H9 (cell line): ENCODE measurements around the gene HDGFL3. TPM values are rescaled to one million over a fixed set of nuclear protein-coding genes. Genes with fewer than 3 reads are reported as not detected.

Experiments
- DNase-seq: peaks from one replicate; pipeline ENCODE4 v3.0.0-alpha.2; 2017
- H2AFZ ChIP-seq: one replicate; pipeline ENCODE4 v1.6.1; 2013; ENCODE audit warnings: mild to moderate bottlenecking, low read length, control low read depth, moderate library complexity
- H2AK5ac ChIP-seq: 2 replicates; pipeline ENCODE4 v1.6.1; 2013; ENCODE audit warnings: low read length, control low read depth, mixed read lengths; ENCODE audit not compliant: insufficient read length
- H2BK120ac ChIP-seq: one replicate; pipeline ENCODE4 v1.6.1; 2013; ENCODE audit warnings: low read depth, mild to moderate bottlenecking, low read length, control low read depth, inconsistent platforms; ENCODE audit not compliant: poor library complexity, severe bottlenecking
- H2BK12ac ChIP-seq: 2 replicates; pipeline ENCODE4 v1.6.1; 2013; ENCODE audit warnings: low read length, control low read depth, mixed read lengths, low read depth; ENCODE audit not compliant: insufficient read length
- H2BK15ac ChIP-seq: 2 replicates; pipeline ENCODE4 v1.6.1; 2013; ENCODE audit warnings: low read depth, low read length, control low read depth
- H2BK20ac ChIP-seq: one replicate; pipeline ENCODE4 v1.6.1; 2013; ENCODE audit warnings: low read depth, mild to moderate bottlenecking, low read length, control low read depth, inconsistent platforms; ENCODE audit not compliant: poor library complexity, severe bottlenecking
- H2BK5ac ChIP-seq: 2 replicates; pipeline ENCODE4 v1.6.1; 2013; ENCODE audit warnings: low read length, control low read depth, mixed read lengths; ENCODE audit not compliant: insufficient read length
- H3K14ac ChIP-seq: 2 replicates; pipeline ENCODE4 v1.6.1; 2013; ENCODE audit warnings: low read length, control low read depth; ENCODE audit not compliant: insufficient read depth
- H3K18ac ChIP-seq: 2 replicates; pipeline ENCODE4 v1.6.1; 2013; ENCODE audit warnings: low read depth, mild to moderate bottlenecking, mixed read lengths, low read length, control low read depth; ENCODE audit not compliant: insufficient read length
- H3K23ac ChIP-seq: 2 replicates; pipeline ENCODE4 v1.6.1; 2013; ENCODE audit warnings: low read length, control low read depth, mixed read lengths, low read depth; ENCODE audit not compliant: insufficient read length
- H3K23me2 ChIP-seq: 2 replicates; pipeline ENCODE4 v1.6.1; 2013; ENCODE audit warnings: low read depth, mild to moderate bottlenecking, mixed read lengths, low read length, control low read depth; ENCODE audit not compliant: insufficient read length, poor library complexity, severe bottlenecking
- H3K27ac ChIP-seq: 2 replicates; pipeline ENCODE4 v1.5.1; 2013; ENCODE audit warnings: low read length, control low read depth, mixed read lengths, low read depth; ENCODE audit not compliant: insufficient read length
- H3K27me3 ChIP-seq: 2 replicates; pipeline ENCODE4 v1.6.1; 2013; ENCODE audit warnings: low read length, control low read depth, inconsistent platforms; ENCODE audit not compliant: insufficient read depth
- H3K4ac ChIP-seq: 2 replicates; pipeline ENCODE4 v1.6.1; 2013; ENCODE audit warnings: low read depth, mild to moderate bottlenecking, control low read depth, inconsistent platforms, low read length, moderate library complexity
- H3K4me1 ChIP-seq: 2 replicates; pipeline ENCODE4 v1.6.1; 2013; ENCODE audit warnings: low read length, control low read depth, inconsistent platforms; ENCODE audit not compliant: insufficient read depth
- H3K4me2 ChIP-seq: 2 replicates; pipeline ENCODE4 v1.6.1; 2013; ENCODE audit warnings: low read length, control low read depth, mixed read lengths; ENCODE audit not compliant: insufficient read length, insufficient read depth
- H3K56ac ChIP-seq: 2 replicates; pipeline ENCODE4 v1.6.1; 2013; ENCODE audit warnings: low read depth, mild to moderate bottlenecking, mixed read lengths, low read length, control low read depth; ENCODE audit not compliant: insufficient read length
- H3K79me1 ChIP-seq: 2 replicates; pipeline ENCODE4 v1.6.1; 2013; ENCODE audit warnings: low read depth, mild to moderate bottlenecking, moderate library complexity, low read length, control low read depth, inconsistent platforms; ENCODE audit not compliant: insufficient read depth, poor library complexity, severe bottlenecking
- H3K79me2 ChIP-seq: 2 replicates; pipeline ENCODE4 v1.6.1; 2013; ENCODE audit warnings: low read length, control low read depth, inconsistent platforms; ENCODE audit not compliant: insufficient read depth
- H3K9ac ChIP-seq: 2 replicates; pipeline ENCODE4 v1.6.1; 2013; ENCODE audit warnings: low read length, control low read depth, mixed read lengths; ENCODE audit not compliant: insufficient read length; ENCODE audit errors: extremely low read depth
- H3K9me3 ChIP-seq: one replicate; pipeline ENCODE4 v1.6.1; 2013; ENCODE audit warnings: low read depth, low read length, inconsistent platforms; ENCODE audit not compliant: control insufficient read depth
- H3T11ph ChIP-seq: one replicate; pipeline ENCODE4 v1.6.1; 2013; ENCODE audit warnings: mild to moderate bottlenecking, low read length, control low read depth, inconsistent platforms
- H4K20me1 ChIP-seq: one replicate; pipeline ENCODE4 v1.6.1; 2013; ENCODE audit not compliant: control insufficient read depth, insufficient read length, insufficient read depth
- H4K5ac ChIP-seq: 2 replicates; pipeline ENCODE4 v1.6.1; 2013; ENCODE audit warnings: low read depth, mild to moderate bottlenecking, mixed read lengths, low read length, control low read depth; ENCODE audit not compliant: insufficient read length
- H4K8ac ChIP-seq: replicated peaks from 2 replicates; pipeline ENCODE4 v1.6.1; 2013; ENCODE audit warnings: low read length, control low read depth, mixed read lengths, low read depth; ENCODE audit not compliant: insufficient read length
- H4K91ac ChIP-seq: 2 replicates; pipeline ENCODE4 v1.6.1; 2013; ENCODE audit warnings: low read depth, mild to moderate bottlenecking, moderate library complexity, mixed read lengths, low read length, control low read depth; ENCODE audit not compliant: insufficient read length
- H3K27ac Mint-ChIP-seq, 3 experiments: 2 replicates in 2 of 3; 3 replicates in 1 of 3; pipeline ENCODE4 v1.8.0; 2020 to 2021; ENCODE audit warnings: mixed read lengths in 3 of 3, mild to moderate bottlenecking in 1 of 3, moderate library complexity in 1 of 3
- H3K27me3 Mint-ChIP-seq: 2 replicates; pipeline ENCODE4 v1.8.0; 2021; ENCODE audit warnings: low read depth, mild to moderate bottlenecking, moderate library complexity, mixed read lengths
- H3K36me3 Mint-ChIP-seq, 3 experiments: 2 replicates in 2 of 3; 3 replicates in 1 of 3; pipeline ENCODE4 v1.8.0; 2020 to 2021; ENCODE audit warnings: low read depth in 3 of 3, mixed read lengths in 3 of 3; ENCODE audit not compliant: insufficient read depth in 1 of 3
- H3K4me1 Mint-ChIP-seq, 2 experiments: 2 replicates each; pipeline ENCODE4 v1.8.0; 2020; ENCODE audit warnings: mixed read lengths in 2 of 2
- H3K4me3 Mint-ChIP-seq, 2 experiments: 2 replicates in 1 of 2; 3 replicates in 1 of 2; pipeline ENCODE4 v1.8.0; 2020 to 2021; ENCODE audit warnings: mild to moderate bottlenecking in 2 of 2, mixed read lengths in 2 of 2, moderate library complexity in 1 of 2
- H3K9me3 Mint-ChIP-seq, 2 experiments: 2 replicates in 1 of 2; 3 replicates in 1 of 2; pipeline ENCODE4 v1.8.0; 2020; ENCODE audit warnings: mild to moderate bottlenecking in 2 of 2, mixed read lengths in 2 of 2, moderate library complexity in 1 of 2
- WGBS: extraction: QIAGEN DNeasy Blood & Tissue Kit; methylation state at CpG from one replicate; pipeline ENCODE4 v1.1.7; 2013; ENCODE audit warnings: missing lambda C conversion rate, low lambda C conversion rate, mixed read lengths; ENCODE audit not compliant: insufficient read length; ENCODE audit errors: extremely low coverage; 5-methylcytosine and 5-hydroxymethylcytosine counted together
- total RNA-seq: library from RNA; stranded (reverse); gene quantifications from 2 replicates; pipeline ENCODE4 v1.2.1, GENCODE V29; 2021
- TF ChIP-seq, protein P1 (sequence below): fragments of 200-600 bp; sonication (generic); conservative IDR thresholded peaks from 3 replicates; pipeline ENCODE4 v1.8.0; 2021; ENCODE audit warnings: antibody characterized with exemption, mild to moderate bottlenecking

The HDGFL3 gene
- total RNA-seq, 1 experiment from 2014 or later: 120 TPM

DNA sequence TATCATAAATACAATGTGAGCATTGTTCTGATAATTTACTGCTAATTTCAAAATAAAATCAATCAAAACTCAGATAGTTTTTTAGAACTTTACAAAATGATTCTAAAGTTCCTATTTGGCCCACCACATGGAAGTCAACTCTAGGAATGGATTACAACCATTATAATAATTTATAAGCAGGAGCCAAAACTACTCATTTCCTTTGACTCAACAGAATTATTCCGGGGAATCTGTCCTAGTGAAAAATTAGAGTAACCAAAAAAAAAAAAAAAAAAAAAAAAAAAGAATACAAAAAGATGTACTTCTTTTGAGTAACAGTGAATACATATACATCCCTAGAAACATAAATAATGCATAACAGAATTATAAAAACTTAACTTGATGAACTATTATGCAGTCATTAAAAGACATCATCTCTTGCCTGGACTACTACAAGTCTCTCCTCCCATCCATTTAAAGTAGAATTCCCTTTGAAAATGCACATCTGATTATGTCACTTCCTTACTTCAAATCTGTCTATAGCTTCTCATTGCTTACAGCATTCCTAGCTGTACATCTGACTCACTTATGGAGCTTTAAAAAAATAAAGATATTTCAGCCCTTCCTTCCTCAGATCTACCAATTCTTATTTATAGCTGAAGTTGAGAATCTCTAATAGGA is 43.4 kb downstream of the HDGFL3 start:
- H3K4me3 Mint-ChIP-seq: no peak overlapping the region

More for the DNA sequence above, 43.4 kb downstream of the HDGFL3 start:
- no CpG with 5 or more reads among the region's 1 CpG for WGBS
- peaks cover 6 to 22% (median 22%) of the 10 kb centered on the region in 3 experiments; a peak in 6 of 7 replicates for H3K36me3 Mint-ChIP-seq
- Histone ChIP-seq H3K9me3 (no peaks in the 10 kb centered on the region), H3K18ac (no peak overlapping the region), H4K91ac (no peak overlapping the region), H3T11ph (no peak overlapping the region), H2BK12ac (no peak overlapping the region), H2BK15ac (no peak overlapping the region), H3K23ac (no peak overlapping the region), H2BK5ac (no peak overlapping the region), H3K9ac (no peak overlapping the region), H3K79me2 (peaks cover 10% of the 10 kb centered on the region; the same call in 1 of the 2 replicates), H3K56ac (no peak overlapping the region), H3K27ac (no peak overlapping the region), H2AK5ac (no peak overlapping the region), H2BK20ac (no peak overlapping the region), H3K4me1 (peaks cover 4% of the 10 kb centered on the region; the same call in 1 of the 2 replicates), H2AFZ (no peak overlapping the region), H2BK120ac (no peak overlapping the region), H3K27me3 (no peaks in the 10 kb centered on the region), H4K8ac (no peak overlapping the region), H3K4ac (no peak overlapping the region), H3K14ac (no peak overlapping the region), H3K23me2 (no peaks in the 10 kb centered on the region), H4K20me1 (no peaks in the 10 kb centered on the region), H3K4me2 (no peak overlapping the region), H3K79me1 (no peaks in the 10 kb centered on the region), H4K5ac (no peak overlapping the region)
- H3K9me3 Mint-ChIP-seq: peaks cover 0 to 7% of the 10 kb centered on the region in 2 experiments; a peak in 2 of 5 replicates
- H3K4me1 Mint-ChIP-seq: peaks cover 28 to 35% of the 10 kb centered on the region in 2 experiments
- no peak for DNase-seq
- TF ChIP-seq, protein P1, sequence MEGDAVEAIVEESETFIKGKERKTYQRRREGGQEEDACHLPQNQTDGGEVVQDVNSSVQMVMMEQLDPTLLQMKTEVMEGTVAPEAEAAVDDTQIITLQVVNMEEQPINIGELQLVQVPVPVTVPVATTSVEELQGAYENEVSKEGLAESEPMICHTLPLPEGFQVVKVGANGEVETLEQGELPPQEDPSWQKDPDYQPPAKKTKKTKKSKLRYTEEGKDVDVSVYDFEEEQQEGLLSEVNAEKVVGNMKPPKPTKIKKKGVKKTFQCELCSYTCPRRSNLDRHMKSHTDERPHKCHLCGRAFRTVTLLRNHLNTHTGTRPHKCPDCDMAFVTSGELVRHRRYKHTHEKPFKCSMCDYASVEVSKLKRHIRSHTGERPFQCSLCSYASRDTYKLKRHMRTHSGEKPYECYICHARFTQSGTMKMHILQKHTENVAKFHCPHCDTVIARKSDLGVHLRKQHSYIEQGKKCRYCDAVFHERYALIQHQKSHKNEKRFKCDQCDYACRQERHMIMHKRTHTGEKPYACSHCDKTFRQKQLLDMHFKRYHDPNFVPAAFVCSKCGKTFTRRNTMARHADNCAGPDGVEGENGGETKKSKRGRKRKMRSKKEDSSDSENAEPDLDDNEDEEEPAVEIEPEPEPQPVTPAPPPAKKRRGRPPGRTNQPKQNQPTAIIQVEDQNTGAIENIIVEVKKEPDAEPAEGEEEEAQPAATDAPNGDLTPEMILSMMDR: no peak
- no peak overlapping the region for H3K27ac Mint-ChIP-seq
- H3K27me3 Mint-ChIP-seq: no peaks in the 10 kb centered on the region
